ENCODE data around the gene RRBP1.

DNA sequence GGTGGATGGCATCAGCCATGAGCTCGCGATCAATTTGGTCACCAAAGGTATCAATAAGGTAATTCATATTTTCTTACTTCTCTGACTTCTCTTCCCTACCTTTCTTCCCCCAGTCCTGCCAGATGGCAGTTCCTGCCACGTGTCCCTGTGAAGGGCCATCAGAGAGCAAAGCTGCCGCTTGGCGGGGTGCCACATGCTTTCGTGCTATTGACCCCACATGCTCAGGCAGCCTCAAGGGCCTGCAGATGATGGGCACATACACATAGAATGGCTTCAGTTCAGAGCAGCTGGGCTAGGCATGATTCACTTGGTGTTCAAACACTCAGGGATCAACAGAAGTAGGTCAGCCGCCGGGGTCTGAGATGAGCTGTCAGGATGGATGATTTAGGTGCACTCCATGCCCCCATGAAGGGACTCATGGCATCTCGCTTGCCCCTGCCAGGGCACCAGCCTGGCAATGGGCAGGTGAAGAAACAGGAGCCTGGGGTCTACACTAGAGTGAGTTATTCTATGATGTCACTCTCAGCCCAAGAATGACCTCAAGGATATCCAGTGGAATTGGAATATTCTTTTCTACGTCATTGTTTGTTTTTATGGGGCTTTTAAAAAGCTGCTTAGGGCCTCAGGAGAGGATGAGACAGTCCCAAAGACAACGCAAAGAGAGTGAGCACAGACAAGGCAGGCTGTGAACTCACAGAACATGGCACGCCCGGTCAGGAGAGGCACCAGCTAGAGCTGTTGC is 43.2 kb upstream of the RRBP1 start:
- TF ChIP-seq CTCF (IDR thresholded peaks at IDR 0.05) (no peak), EP300 (IDR thresholded peaks at IDR 0.05) (no peak), POLR2A (IDR thresholded peaks at IDR 0.05) (no peak)
